ENCODE results near the gene COL17A1. TPM values are rescaled to one million over a fixed set of nuclear protein-coding genes. Genes with fewer than 3 reads are reported as not detected.

Gene COL17A1
- total RNA-seq, 1 experiment from 2014 or later, result not detected

Other genes with a start within 250 kb of the COL17A1 start
- gene SH3PXD2A, start 230.3 kb downstream of the COL17A1 start, total RNA-seq (2014; rRNA removed; shearing (Covaris generic); ENCODE audit: low replicate concordance), result 2.8 and 3.1 TPM in 2 replicates
- gene STN1, start 167.7 kb downstream of the COL17A1 start, total RNA-seq (2014; rRNA removed; shearing (Covaris generic); ENCODE audit: low replicate concordance), result 34.5 and 46.1 TPM in 2 replicates
- gene SLK, start 118.7 kb downstream of the COL17A1 start, total RNA-seq (2014; rRNA removed; shearing (Covaris generic); ENCODE audit: low replicate concordance), result 15.5 and 16.6 TPM in 2 replicates
- 15.6 and 20.8 TPM in 2 replicates for gene SFR1, start 36.3 kb upstream of the COL17A1 start, total RNA-seq (2014; rRNA removed; shearing (Covaris generic); ENCODE audit: low replicate concordance)
- 1.1 and 2.7 TPM in 2 replicates for gene CFAP43, start 146.5 kb upstream of the COL17A1 start, total RNA-seq (2014; rRNA removed; shearing (Covaris generic); ENCODE audit: low replicate concordance)
- 96.6 and 108 TPM in 2 replicates for gene GSTO1, start 169.0 kb upstream of the COL17A1 start, total RNA-seq (2014; rRNA removed; shearing (Covaris generic); ENCODE audit: low replicate concordance)
- 2.8 and 15.1 TPM in 2 replicates for gene GSTO2, start 183.3 kb upstream of the COL17A1 start, total RNA-seq (2014; rRNA removed; shearing (Covaris generic); ENCODE audit: low replicate concordance)